Measurements from ENCODE around the gene WDR93. TPM values are rescaled to one million over a fixed set of nuclear protein-coding genes. Genes with fewer than 3 reads are reported as not detected.

WDR93 gene
- total RNA-seq, result not detected

DNA sequence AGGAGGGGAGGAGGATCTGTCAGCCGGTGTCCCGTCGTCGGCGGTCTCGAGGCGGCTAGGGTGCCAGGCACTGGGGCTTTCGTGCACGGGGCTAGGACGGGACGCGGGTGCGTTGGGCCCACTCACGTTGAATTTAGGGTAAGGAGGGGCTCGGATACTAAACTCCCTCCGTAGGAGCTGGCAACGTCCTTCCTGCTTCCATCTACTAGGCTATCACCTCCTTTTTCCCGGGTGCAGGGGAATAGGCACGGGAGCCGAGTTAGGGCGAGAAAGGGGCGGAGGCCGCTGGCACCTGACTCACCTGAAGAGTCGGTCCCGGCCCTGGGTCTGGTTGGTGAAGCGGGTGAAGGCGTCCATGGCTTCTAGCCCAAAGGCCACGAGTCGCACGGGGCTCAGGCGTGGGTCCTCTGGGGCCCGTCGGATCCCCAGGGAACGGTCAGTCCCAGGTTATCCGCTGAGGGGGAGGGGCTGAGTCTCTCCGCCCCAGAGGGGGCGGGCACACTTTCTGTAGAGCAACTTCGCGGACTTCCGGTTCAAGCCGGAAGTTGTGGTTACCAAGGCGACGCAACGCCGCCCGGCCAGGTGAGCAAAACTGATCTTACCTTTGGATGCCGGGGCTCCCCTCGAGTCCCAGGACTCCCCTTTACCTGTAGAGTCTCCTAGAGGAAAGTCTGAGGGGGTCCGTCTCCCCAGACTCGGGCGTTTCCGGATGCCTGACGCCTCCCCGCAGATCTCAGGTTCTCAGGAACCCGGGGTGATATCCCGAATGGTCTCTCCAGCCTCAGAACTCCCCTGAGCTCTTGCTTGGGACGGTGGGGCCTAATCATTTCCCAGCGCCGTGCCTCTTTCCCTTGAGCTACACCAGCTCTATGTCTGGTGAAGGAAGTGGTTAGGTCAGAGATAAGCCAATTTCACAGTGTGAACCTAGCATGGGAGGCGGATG lies at the start of gene WDR93, which contains the start of gene PEX11A:
TSS of gene WDR93 (plus strand) at position 536 of the 943 bp plus-strand sequence. CDS start 10,936 bp downstream, outside the sequence.
TSS of gene PEX11A (minus strand) at position 479 of the 943 bp plus-strand sequence. CDS start at position 357, 122 bp downstream.
- no peaks in the 10 kb centered on the region for H3K9me3 ChIP-seq (ENCODE audit: low read depth, low read length)
- H3K4me3 ChIP-seq (ENCODE audit: low read length), result peak within 1 kb of the TSS; percentile 76
- no peaks in the 10 kb centered on the region for H3K27me3 ChIP-seq (ENCODE audit: insufficient read depth, low read length)
- H3K4me1 ChIP-seq (ENCODE audit: insufficient read depth, low read length), result peaks cover 11% of the 10 kb centered on the region

DNA sequence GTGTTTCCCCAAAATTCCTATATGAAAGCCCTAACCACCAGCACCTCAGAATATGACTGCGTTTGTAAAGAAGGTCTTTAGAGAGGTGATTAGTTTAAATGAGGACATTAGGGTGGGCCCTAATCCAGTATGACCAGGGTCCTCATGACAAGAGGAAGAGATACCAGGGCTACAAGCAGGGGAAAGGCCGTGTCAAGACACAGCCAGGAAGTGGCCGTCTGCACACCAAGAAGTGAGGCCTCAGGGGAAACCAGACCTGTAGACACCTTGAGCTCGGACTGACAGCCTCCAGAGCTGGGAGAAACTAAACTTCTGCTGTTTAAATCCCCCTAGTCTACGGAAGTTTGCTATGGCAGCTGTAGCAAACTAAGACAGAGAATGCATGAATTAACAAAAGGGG lies 49.6 kb upstream of the WDR93 start:
- Histone ChIP-seq H3K9me3 (ENCODE audit: low read depth, low read length) (no peaks in the 10 kb centered on the region), H3K27me3 (ENCODE audit: insufficient read depth, low read length) (no peaks in the 10 kb centered on the region), H3K4me1 (ENCODE audit: insufficient read depth, low read length) (no peaks in the 10 kb centered on the region), H3K4me3 (ENCODE audit: low read length) (no peak overlapping the region)

DNA sequence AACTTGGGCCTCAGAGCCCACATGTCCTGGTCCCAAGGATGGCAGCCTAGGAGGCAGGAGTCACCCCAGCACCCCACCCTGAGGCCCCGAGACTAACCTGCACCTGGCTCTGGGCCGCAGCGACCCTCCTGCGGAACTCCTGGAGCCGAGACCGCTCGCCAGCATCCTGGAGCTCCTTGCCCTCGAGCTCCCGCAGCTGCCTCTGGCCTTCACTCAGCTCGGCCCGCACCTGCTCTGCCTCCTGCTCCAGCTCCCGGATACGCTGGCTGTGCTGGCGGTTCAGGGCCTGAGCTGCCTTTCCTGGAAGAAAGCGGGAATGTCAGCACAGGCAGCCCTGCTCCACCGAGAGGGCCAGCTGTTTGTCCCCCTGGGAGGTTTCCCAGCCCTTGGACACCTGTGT lies 48.5 kb upstream of the WDR93 start:
- no peaks in the 10 kb centered on the region for H3K4me1 ChIP-seq (ENCODE audit: insufficient read depth, low read length)
- H3K4me3 ChIP-seq (ENCODE audit: low read length), result no peak overlapping the region
- no peaks in the 10 kb centered on the region for H3K9me3 ChIP-seq (ENCODE audit: low read depth, low read length)
- no peaks in the 10 kb centered on the region for H3K27me3 ChIP-seq (ENCODE audit: insufficient read depth, low read length)

DNA sequence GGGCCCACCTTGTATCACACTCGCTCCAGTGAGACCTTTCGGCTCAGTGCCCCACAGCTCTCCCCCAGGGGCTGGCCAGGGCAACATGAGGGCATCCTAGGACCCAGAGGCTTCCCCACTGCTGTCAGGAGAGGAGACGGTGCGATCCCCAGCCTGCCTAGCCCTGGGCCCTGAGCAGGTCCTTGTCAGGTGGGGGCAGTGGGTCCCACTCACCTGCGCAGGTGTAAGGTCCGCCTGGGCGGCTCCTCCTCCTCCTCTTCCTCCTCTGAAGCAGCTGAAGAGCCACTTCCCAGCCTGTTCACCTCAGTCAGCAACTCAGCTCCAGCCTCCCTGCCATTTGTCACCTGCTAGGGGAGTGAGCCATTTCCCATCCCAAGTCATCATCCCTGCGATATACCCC lies 44.9 kb upstream of the WDR93 start:
- H3K27me3 ChIP-seq (ENCODE audit: insufficient read depth, low read length), result no peaks in the 10 kb centered on the region
- H3K4me3 ChIP-seq (ENCODE audit: low read length), result no peak overlapping the region
- no peaks in the 10 kb centered on the region for H3K4me1 ChIP-seq (ENCODE audit: insufficient read depth, low read length)
- no peaks in the 10 kb centered on the region for H3K9me3 ChIP-seq (ENCODE audit: low read depth, low read length)

DNA sequence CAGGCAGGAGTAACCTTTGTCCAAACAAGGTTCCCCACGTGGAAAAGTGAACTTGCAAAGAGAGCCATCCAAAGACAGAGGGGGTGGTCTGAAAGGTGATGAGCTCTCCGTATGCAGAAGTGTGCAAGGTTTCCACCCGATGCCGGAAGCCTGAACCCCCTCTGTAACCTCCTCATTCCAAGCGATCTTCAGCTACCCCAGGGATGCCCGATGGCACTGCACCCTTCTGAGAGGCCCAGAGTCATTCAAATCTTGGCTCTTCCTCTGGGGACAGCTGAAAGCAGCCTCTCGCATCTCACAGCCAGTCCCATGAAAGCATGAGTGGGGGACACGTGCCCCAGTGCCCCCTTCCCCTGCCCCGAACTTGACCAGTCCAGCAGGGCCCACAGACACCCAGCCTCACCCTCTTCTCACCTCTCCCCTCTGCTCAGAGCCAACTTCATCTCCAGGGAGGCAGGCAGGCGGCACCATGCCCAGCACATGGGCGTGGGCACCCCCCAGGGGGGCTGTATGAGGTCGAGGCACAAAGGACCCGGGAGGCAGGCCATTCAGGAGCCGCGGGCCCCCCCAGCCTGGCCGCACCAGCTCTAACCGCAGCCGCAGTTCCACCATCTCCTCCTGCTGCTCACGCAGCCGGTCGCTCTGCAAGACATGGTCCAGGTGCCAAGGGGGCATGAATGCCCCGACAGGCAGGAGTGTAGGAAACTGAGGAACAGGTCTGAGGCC lies 44.0 kb upstream of the WDR93 start:
- no peak overlapping the region for H3K4me3 ChIP-seq (ENCODE audit: low read length)
- no peaks in the 10 kb centered on the region for H3K27me3 ChIP-seq (ENCODE audit: insufficient read depth, low read length)
- no peaks in the 10 kb centered on the region for H3K9me3 ChIP-seq (ENCODE audit: low read depth, low read length)
- H3K4me1 ChIP-seq (ENCODE audit: insufficient read depth, low read length), result no peaks in the 10 kb centered on the region

DNA sequence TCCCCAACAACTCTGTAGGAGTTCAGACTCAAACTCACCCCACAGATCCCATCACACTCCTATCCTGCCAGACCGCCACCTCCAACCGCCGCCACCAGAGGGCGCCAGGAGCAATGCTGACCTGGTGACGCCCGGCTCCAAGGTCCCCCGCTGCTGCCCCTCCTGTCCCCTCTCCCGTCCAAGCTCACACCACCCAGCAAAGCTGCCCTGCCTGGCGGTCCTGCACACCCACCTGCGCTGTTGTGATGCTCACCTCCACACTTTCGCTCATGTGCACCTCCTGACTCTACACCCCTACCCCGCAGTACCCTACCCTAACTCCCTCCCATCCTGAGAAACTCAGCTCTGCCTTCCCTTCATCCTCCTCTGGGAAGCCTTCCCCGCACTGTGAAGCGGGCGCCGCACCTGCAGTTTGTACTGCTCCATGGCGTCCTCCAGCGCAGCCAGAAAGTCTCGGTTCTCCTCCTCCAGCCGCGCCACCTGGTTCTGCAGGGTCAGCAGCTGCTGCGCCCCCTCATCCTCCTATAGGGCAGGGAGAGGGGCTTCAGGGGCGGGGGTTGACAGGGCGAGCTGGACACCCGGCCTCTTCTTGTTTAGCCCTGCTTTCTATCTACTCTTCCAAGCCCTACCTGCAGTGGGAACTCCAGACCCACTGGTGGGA lies 43.3 kb upstream of the WDR93 start:
- Histone ChIP-seq H3K4me3 (ENCODE audit: low read length) (no peak overlapping the region), H3K4me1 (ENCODE audit: insufficient read depth, low read length) (no peaks in the 10 kb centered on the region), H3K9me3 (ENCODE audit: low read depth, low read length) (no peaks in the 10 kb centered on the region), H3K27me3 (ENCODE audit: insufficient read depth, low read length) (no peaks in the 10 kb centered on the region)

DNA sequence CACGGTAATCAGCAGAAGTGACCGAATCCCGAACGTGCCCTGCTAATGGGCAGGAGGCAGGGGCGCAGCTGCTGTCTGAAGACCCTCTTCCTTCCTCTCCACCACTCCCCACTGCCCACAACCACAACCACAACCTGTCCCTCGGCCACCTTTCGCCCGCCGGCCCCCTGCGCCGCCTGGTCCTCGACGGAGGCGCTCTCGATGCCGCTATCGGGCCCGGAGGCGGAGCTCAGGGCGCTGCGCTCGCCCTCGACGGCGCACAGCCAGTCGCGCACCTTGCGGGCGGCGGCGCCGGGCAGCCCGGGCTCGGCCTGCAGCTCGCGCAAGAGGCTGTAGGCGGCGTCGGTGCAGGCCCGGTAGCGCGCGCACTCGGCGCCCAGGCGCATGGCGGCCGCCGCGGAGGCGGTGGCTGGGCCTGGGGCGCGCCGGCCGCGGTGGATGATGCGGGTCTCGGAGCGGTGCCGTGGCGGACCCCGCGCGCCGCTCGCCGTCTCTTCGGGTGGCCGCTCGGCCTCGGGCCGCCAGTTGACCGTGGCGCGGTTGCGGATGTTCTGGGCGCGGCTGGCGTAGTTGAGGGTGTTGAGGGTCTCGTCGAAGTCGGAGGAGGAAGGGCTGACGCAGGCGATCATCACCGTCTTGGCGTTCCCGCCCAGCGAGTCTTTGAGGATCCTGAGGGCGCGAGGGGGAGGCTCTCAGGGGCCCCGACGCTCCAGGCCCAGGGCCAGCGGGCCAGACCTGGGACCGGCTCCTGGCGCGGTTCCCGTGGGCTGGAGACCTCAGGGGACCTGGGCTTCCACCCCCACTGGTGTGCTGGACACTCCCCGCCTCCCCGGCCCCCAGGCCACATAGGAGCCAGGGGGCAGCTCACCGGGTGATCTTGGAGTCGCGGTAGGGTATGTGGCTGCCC lies 42.3 kb upstream of the WDR93 start:
- H3K9me3 ChIP-seq (ENCODE audit: low read depth, low read length), result no peaks in the 10 kb centered on the region
- no peak overlapping the region for H3K4me3 ChIP-seq (ENCODE audit: low read length)
- H3K27me3 ChIP-seq (ENCODE audit: insufficient read depth, low read length), result no peaks in the 10 kb centered on the region
- no peaks in the 10 kb centered on the region for H3K4me1 ChIP-seq (ENCODE audit: insufficient read depth, low read length)

DNA sequence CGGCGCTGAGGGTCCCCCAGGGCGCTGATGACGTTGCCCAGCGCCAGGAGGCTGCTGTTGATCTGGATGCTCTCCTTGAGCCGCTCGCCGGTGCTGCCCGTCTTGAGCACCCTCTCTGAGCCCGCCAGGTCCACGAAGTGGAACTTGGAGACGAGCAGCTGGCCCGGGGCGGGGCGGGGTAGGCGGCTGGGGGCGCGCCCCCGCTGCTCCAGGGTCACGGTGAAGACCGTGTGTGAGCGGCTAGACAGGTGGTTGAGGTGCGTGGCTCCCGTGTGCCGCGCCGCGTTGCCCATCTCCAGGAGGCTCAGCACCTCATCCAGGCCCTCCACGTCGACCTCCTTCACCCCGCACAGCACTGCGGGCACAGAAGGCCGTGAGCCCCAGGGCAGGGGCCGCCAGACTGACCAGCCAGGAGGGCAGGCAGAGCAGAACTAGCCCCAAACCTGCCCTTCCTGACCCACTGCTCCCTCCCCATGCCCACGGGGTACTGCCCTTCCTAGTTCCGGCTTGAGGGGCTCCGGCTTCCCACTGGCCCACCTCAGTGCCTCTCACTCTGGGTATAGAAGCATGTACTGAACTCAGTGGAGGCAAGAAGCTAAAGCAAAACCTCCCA lies 41.5 kb upstream of the WDR93 start:
- Histone ChIP-seq H3K4me3 (ENCODE audit: low read length) (no peak overlapping the region), H3K27me3 (ENCODE audit: insufficient read depth, low read length) (no peaks in the 10 kb centered on the region), H3K9me3 (ENCODE audit: low read depth, low read length) (no peaks in the 10 kb centered on the region), H3K4me1 (ENCODE audit: insufficient read depth, low read length) (no peaks in the 10 kb centered on the region)

DNA sequence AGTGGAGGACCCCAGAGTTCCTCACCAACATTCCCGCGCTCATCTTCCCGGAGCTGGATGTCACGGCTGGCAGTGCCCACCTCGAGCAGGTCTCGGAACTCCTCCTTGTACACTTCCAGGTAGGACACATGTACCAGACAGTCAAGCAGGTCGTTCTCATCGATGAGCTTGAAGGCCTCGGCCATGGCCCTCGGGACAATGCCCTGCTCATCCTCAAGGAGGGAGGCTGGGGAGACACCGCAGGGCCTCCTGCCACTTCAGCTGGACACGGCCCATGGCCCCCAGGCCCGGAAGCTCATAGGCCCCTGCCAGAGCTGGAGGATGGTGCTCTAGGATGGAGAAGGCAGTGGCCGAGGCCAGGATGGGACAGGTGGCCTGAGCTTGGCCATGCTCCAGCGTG lies 40.9 kb upstream of the WDR93 start:
- no peaks in the 10 kb centered on the region for H3K9me3 ChIP-seq (ENCODE audit: low read depth, low read length)
- peaks cover 6% of the 10 kb centered on the region for H3K27me3 ChIP-seq (ENCODE audit: insufficient read depth, low read length)
- peaks cover 3% of the 10 kb centered on the region for H3K4me1 ChIP-seq (ENCODE audit: insufficient read depth, low read length)
- H3K4me3 ChIP-seq (ENCODE audit: low read length), result no peak overlapping the region

DNA sequence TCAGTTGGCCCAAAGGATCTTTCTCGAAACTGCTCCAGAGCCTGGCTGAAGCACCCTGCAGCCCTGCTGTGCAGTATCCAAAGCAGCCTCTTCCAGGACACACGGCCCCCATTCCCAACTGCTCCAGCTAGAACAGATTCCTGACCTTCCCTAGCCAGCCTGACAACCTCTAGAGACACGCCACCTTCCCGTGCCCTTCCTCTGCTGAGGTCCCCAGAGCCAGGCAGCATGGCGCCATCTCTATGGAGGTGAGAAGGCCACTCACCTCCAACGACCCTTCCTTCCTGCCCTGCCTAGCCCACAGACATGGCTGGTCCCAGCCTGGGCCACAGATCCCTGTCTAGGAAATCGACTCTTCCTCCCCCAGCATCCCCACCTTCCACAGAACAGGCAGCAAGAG lies 38.5 kb upstream of the WDR93 start:
- H3K9me3 ChIP-seq (ENCODE audit: low read depth, low read length), result no peaks in the 10 kb centered on the region
- H3K4me3 ChIP-seq (ENCODE audit: low read length), result no peak overlapping the region
- H3K27me3 ChIP-seq (ENCODE audit: insufficient read depth, low read length), result peaks cover 27% of the 10 kb centered on the region
- peaks cover 9% of the 10 kb centered on the region for H3K4me1 ChIP-seq (ENCODE audit: insufficient read depth, low read length)

DNA sequence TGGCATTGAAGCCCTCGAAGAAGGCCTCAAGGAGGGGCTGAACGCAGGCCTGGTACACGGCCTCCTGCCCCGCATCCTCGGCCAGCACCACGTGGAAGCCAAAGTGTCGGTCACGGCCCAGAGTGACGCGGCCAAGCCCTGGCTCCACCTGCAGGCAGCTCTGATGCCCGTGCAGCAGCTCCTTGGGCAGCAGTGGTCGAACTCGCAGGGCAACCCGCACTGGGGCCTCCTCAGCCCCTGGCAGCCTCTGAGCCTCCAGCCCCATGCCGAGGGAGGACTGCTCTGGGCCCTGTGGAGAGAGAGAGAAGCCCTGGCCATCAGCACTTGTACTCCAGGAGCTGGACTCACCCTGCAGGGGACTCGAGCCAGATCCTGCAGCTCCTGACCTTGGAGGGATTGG lies 37.9 kb upstream of the WDR93 start:
- Histone ChIP-seq H3K27me3 (ENCODE audit: insufficient read depth, low read length) (peaks cover 27% of the 10 kb centered on the region), H3K4me1 (ENCODE audit: insufficient read depth, low read length) (peaks cover 9% of the 10 kb centered on the region), H3K4me3 (ENCODE audit: low read length) (no peak overlapping the region), H3K9me3 (ENCODE audit: low read depth, low read length) (no peaks in the 10 kb centered on the region)

DNA sequence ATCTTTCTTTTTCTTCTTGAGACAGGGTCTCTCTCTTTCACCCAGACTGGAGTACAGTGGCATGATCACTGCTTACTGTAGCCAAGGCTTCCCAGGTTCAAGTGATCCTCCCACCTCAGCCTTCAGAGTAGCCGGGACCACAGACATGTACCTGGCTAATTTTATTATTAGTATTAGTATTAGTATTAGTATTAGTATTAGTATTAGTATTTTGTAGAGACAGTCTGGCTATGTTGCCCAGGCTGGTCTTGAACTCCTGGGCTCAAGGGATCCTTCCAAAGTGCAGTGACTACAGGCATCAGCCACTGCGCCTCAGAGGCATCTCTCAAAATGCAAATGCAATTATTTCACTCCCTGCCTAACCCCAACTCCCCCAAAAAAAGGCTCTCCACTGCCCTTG lies 37.0 kb upstream of the WDR93 start:
- Histone ChIP-seq H3K4me3 (ENCODE audit: low read length) (no peak overlapping the region), H3K27me3 (ENCODE audit: insufficient read depth, low read length) (peaks cover 27% of the 10 kb centered on the region), H3K4me1 (ENCODE audit: insufficient read depth, low read length) (peaks cover 9% of the 10 kb centered on the region), H3K9me3 (ENCODE audit: low read depth, low read length) (no peaks in the 10 kb centered on the region)

DNA sequence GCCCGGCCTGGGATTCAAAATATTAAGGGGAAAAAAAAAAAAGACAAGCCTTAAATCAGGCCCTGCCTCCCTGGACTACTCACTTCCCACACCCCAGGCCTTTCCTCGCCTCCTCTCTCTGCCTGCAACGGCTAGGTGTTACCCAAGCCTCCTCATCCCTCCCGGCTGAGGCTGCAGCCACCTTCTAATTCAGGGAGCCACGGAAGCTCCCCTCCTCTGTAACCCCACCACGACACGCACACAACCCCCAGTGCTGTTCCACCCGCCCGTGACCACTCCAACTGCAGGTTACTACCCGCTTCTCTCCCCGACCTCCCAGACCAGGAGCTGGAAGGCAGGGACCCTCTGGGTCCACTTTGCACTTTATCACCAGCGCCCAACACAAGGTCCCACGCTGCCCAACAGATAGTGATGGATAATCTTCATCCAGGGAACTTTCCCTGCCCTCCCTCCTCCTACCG lies 36.3 kb upstream of the WDR93 start:
- Histone ChIP-seq H3K4me1 (ENCODE audit: insufficient read depth, low read length) (peaks cover 9% of the 10 kb centered on the region), H3K4me3 (ENCODE audit: low read length) (no peak overlapping the region), H3K9me3 (ENCODE audit: low read depth, low read length) (no peaks in the 10 kb centered on the region), H3K27me3 (ENCODE audit: insufficient read depth, low read length) (peaks cover 27% of the 10 kb centered on the region)

All from mononuclear cell (primary cell).